GM23338 (cell line): ENCODE results near the gene AP5Z1. TPM values are rescaled to one million over a fixed set of nuclear protein-coding genes. Genes with fewer than 3 reads are reported as not detected.

Experiments
- ATAC-seq: fragments of 200-7000 bp; cut with Tn5 transposase; 3 replicates; pipeline ENCODE4 v1.9.1; 2020
- DNase-seq: peaks from one replicate; pipeline ENCODE4 v3.0.0-alpha.2; 2015; ENCODE audit warnings: low spot score
- H2AFZ ChIP-seq: fragments of 200-600 bp; sonication (generic); 2 replicates; pipeline ENCODE4 v1.8.0; 2016; ENCODE audit warnings: antibody characterized with exemption, mild to moderate bottlenecking, moderate library complexity
- H3F3A ChIP-seq: fragments of 200-600 bp; sonication (generic); replicated peaks from 2 replicates; pipeline ENCODE4 v1.8.0; 2017; ENCODE audit warnings: antibody characterized with exemption, mixed run types, low read depth
- H3K27ac ChIP-seq: fragments of 200-600 bp; sonication (generic); 2 replicates; pipeline ENCODE4 v1.6.1; 2016; ENCODE audit warnings: low read depth
- H3K27me3 ChIP-seq: fragments of 200-600 bp; sonication (generic); 2 replicates; pipeline ENCODE4 v1.8.0; 2016; ENCODE audit warnings: mild to moderate bottlenecking, mixed run types, moderate library complexity; ENCODE audit not compliant: insufficient read depth
- H3K36me3 ChIP-seq: fragments of 200-600 bp; sonication (generic); 2 replicates; pipeline ENCODE4 v1.8.0; 2016; ENCODE audit warnings: mild to moderate bottlenecking; ENCODE audit not compliant: insufficient read depth
- H3K4me1 ChIP-seq: fragments of 200-600 bp; sonication (generic); 2 replicates; pipeline ENCODE4 v1.8.0; 2016; ENCODE audit warnings: mild to moderate bottlenecking, moderate library complexity; ENCODE audit not compliant: insufficient read depth
- H3K4me2 ChIP-seq: fragments of 200-600 bp; sonication (generic); 2 replicates; pipeline ENCODE4 v1.7.1; 2017; ENCODE audit warnings: mixed run types
- H3K4me3 ChIP-seq: fragments of 200-600 bp; sonication (generic); 2 replicates; pipeline ENCODE4 v1.6.1; 2016; ENCODE audit warnings: mixed run types
- H3K79me2 ChIP-seq: fragments of 200-600 bp; sonication (generic); replicated peaks from 2 replicates; pipeline ENCODE4 v1.8.0; 2017; ENCODE audit warnings: mild to moderate bottlenecking; ENCODE audit not compliant: insufficient read depth
- H3K9me2 ChIP-seq: fragments of 200-600 bp; sonication (generic); 2 replicates; pipeline ENCODE4 v1.8.0; 2017; ENCODE audit not compliant: insufficient read depth
- H4K20me1 ChIP-seq: fragments of 200-600 bp; sonication (generic); replicated peaks from 2 replicates; pipeline ENCODE4 v1.8.0; 2017; ENCODE audit warnings: mild to moderate bottlenecking; ENCODE audit not compliant: insufficient read depth
- H3K27ac Mint-ChIP-seq: 2 replicates; pipeline ENCODE4 v1.8.0; 2020; ENCODE audit warnings: inconsistent platforms, mild to moderate bottlenecking, moderate library complexity, mixed read lengths
- H3K27me3 Mint-ChIP-seq: 3 replicates; pipeline ENCODE4 v1.8.0; 2022; ENCODE audit warnings: low read depth, mild to moderate bottlenecking, moderate library complexity, mixed read lengths, inconsistent platforms; ENCODE audit not compliant: insufficient read depth, poor library complexity
- H3K36me3 Mint-ChIP-seq: 3 replicates; pipeline ENCODE4 v1.8.0; 2021; ENCODE audit warnings: low read depth, mild to moderate bottlenecking, inconsistent platforms, moderate library complexity, mixed read lengths
- H3K4me1 Mint-ChIP-seq: 3 replicates; pipeline ENCODE4 v1.8.0; 2020; ENCODE audit warnings: mild to moderate bottlenecking, inconsistent platforms, mixed read lengths
- H3K4me3 Mint-ChIP-seq: 3 replicates; pipeline ENCODE4 v1.8.0; 2021; ENCODE audit warnings: moderate library complexity, mild to moderate bottlenecking, inconsistent platforms, mixed read lengths
- H3K9me3 Mint-ChIP-seq: 3 replicates; pipeline ENCODE4 v1.8.0; 2020; ENCODE audit warnings: moderate library complexity, mild to moderate bottlenecking, inconsistent platforms, mixed read lengths
- CREB1 ChIP-seq: fragments of 250-450 bp; sonication (Bioruptor Pico); IDR thresholded peaks from 2 replicates; pipeline ENCODE4 v1.5.0; 2020; ENCODE audit warnings: low read depth, mild to moderate bottlenecking, moderate library complexity
- CTCF ChIP-seq, 2 experiments: fragments of 200-600 bp in 1 of 2; sonication (generic) in 1 of 2; conservative IDR thresholded peaks; 2 replicates each; pipeline versions ENCODE4 v1.5.1 to v1.6.1; 2016 to 2017; ENCODE audit warnings: antibody characterized with exemption in 2 of 2, low read depth in 2 of 2, mild to moderate bottlenecking in 2 of 2, moderate library complexity in 1 of 2
- ETS1 ChIP-seq: IDR thresholded peaks from 2 replicates; pipeline ENCODE4 v1.6.1; 2016; ENCODE audit warnings: antibody characterized with exemption
- EZH2 ChIP-seq: fragments of 200-600 bp; sonication (generic); IDR thresholded peaks from one replicate; pipeline ENCODE4 v1.8.0; 2017; ENCODE audit warnings: antibody characterized with exemption, mild to moderate bottlenecking, low read depth; ENCODE audit not compliant: unreplicated experiment
- EZH2phosphoT487 ChIP-seq: fragments of 200-600 bp; sonication (generic); IDR thresholded peaks from one replicate; pipeline ENCODE4 v1.8.1; 2018; ENCODE audit warnings: antibody characterized with exemption; ENCODE audit not compliant: unreplicated experiment
- JUNB ChIP-seq: IDR thresholded peaks from one replicate; pipeline ENCODE4 v1.6.1; 2016; ENCODE audit warnings: antibody characterized with exemption; ENCODE audit not compliant: unreplicated experiment
- NANOG ChIP-seq: IDR thresholded peaks from 2 replicates; pipeline ENCODE4 v1.6.1; 2016; ENCODE audit warnings: antibody characterized with exemption, borderline replicate concordance
- POLR2AphosphoS5 ChIP-seq: IDR thresholded peaks from 2 replicates; pipeline ENCODE4 v1.6.1; 2016; ENCODE audit warnings: antibody characterized with exemption, low read depth
- REST ChIP-seq: IDR thresholded peaks from one replicate; pipeline ENCODE4 v1.6.1; 2018; ENCODE audit warnings: antibody characterized with exemption; ENCODE audit not compliant: unreplicated experiment
- STAT1 ChIP-seq: IDR thresholded peaks from one replicate; pipeline ENCODE4 v1.6.1; 2016; ENCODE audit warnings: antibody characterized with exemption; ENCODE audit not compliant: unreplicated experiment
- ZNF114 ChIP-seq: fragments of 250-450 bp; sonication (Bioruptor Pico); IDR thresholded peaks from 2 replicates; pipeline ENCODE4 v1.5.0; 2020; ENCODE audit warnings: mild to moderate bottlenecking, moderate library complexity
- ZNF331 ChIP-seq: fragments of 250-450 bp; sonication (Bioruptor Pico); IDR thresholded peaks from 2 replicates; pipeline ENCODE4 v1.5.0; 2020; ENCODE audit warnings: low read depth, mild to moderate bottlenecking, moderate library complexity
- ZNF462 ChIP-seq: fragments of 250-450 bp; sonication (Bioruptor Pico); IDR thresholded peaks from 2 replicates; pipeline ENCODE4 v1.5.0; 2020; ENCODE audit warnings: mild to moderate bottlenecking, moderate library complexity
- polyA plus RNA-seq: library from polyadenylated mRNA; unstranded; fragments of >200 nt; fragmentation: Nextera tagmentation; extraction: Ambion mirVana; gene quantifications from 2 replicates; pipeline ENCODE4 v1.2.1, GENCODE V29; 2016
- total RNA-seq: library from RNA; depleted of rRNA; stranded (reverse); fragments of >200 nt; shearing (Covaris generic); gene quantifications from 2 replicates; pipeline ENCODE4 v1.2.3, GENCODE V29; 2014

Gene AP5Z1
- total and polyA plus RNA-seq, 2 experiments from 2014 or later = 16.3 to 31.2 TPM

- peaks cover 32% of the 10 kb centered on the region for H3K27me3 Mint-ChIP-seq
- no peak overlapping the region for H3K4me3 Mint-ChIP-seq
Measured at GRCh38 chr7:4739528-4739992, 35.9 kb upstream of the AP5Z1 start.

More at GRCh38 chr7:4739528-4739992, 35.9 kb upstream of the AP5Z1 start:
- peaks cover 22% of the 10 kb centered on the region for H3K27me3 ChIP-seq
- no peak for DNase-seq
- H3K36me3 ChIP-seq = no peaks in the 10 kb centered on the region
- H4K20me1 ChIP-seq = peaks cover 29% of the 10 kb centered on the region
- no peak for ATAC-seq
- no peak overlapping the region for H2AFZ ChIP-seq
- no peaks in the 10 kb centered on the region; the same call in 1 of the 2 replicates for H3F3A ChIP-seq
- H3K4me2 ChIP-seq = no peak overlapping the region
- Mint-ChIP-seq H3K4me1 (peaks cover 27% of the 10 kb centered on the region), H3K36me3 (peaks cover 18% of the 10 kb centered on the region), H3K27ac (no peak overlapping the region), H3K9me3 (no peaks in the 10 kb centered on the region)
- H3K4me3 ChIP-seq = no peak overlapping the region
- H3K9me2 ChIP-seq = no peaks in the 10 kb centered on the region
- no peaks in the 10 kb centered on the region; the same call in 1 of the 2 replicates for H3K79me2 ChIP-seq
- no peak for TF ChIP-seq ZNF114
- TF ChIP-seq NANOG = no peak
- no peak for TF ChIP-seq ZNF331 (CRISPR knock-in tag)
- TF ChIP-seq ETS1 = no peak
- no peak for TF ChIP-seq EZH2
- no peak for TF ChIP-seq REST
- no peak for TF ChIP-seq EZH2phosphoT487
- no peak for TF ChIP-seq STAT1
- no peak for TF ChIP-seq JUNB
- no peak for TF ChIP-seq POLR2AphosphoS5
- no peak for TF ChIP-seq ZNF462 (CRISPR knock-in tag)
- no peak for TF ChIP-seq CREB1 (CRISPR knock-in tag)
- TF ChIP-seq CTCF (conservative IDR thresholded peaks at IDR 0.05; ENCODE audit: low read depth in 2 of 2) = no peak
- peaks cover 20% of the 10 kb centered on the region for H3K4me1 ChIP-seq
- 0 out of 2 replicates have a peak overlapping the region, but pooled peaks have one; percentile 42 for H3K27ac ChIP-seq
